K562 (cell line): ENCODE results near the gene PTPN1.

Experiments
- ATF1 ChIP-seq, 2 experiments: fragments of 450-650 bp in 1 of 2; IDR thresholded peaks; 2 replicates each; pipeline ENCODE4 v1.6.1; 2016; ENCODE audit warnings: missing compliant biosample characterization in 1 of 2, missing genetic modification characterization in 1 of 2
- CHD4 ChIP-seq: fragments of 200-600 bp; sonication (generic); IDR thresholded peaks from 3 replicates; pipeline ENCODE4 v1.6.1; 2012; ENCODE audit warnings: low read depth, mild to moderate bottlenecking, mixed read lengths, low read length, inconsistent platforms; ENCODE audit not compliant: insufficient read depth, insufficient replicate concordance, poor library complexity, severe bottlenecking
- HMG20B ChIP-seq: fragments of 250-450 bp; sonication (Bioruptor Pico); IDR thresholded peaks from 2 replicates; pipeline ENCODE4 v1.5.0; 2021; ENCODE audit warnings: mild to moderate bottlenecking
- TAL1 ChIP-seq: fragments of 450-650 bp; IDR thresholded peaks from 2 replicates; pipeline ENCODE4 v1.6.1; 2016; ENCODE audit warnings: mild to moderate bottlenecking
- TF ChIP-seq, protein P1 (sequence below): fragments of 450-650 bp; IDR thresholded peaks from one replicate; pipeline ENCODE4 v1.6.1; 2018; ENCODE audit warnings: mild to moderate bottlenecking, moderate library complexity; ENCODE audit not compliant: partially characterized antibody
- TF ChIP-seq, protein P2 (sequence below): IDR thresholded peaks from 3 replicates; pipeline ENCODE4 v1.6.1; 2011; ENCODE audit warnings: borderline replicate concordance, mild to moderate bottlenecking; ENCODE audit not compliant: insufficient read length, insufficient read depth

DNA sequence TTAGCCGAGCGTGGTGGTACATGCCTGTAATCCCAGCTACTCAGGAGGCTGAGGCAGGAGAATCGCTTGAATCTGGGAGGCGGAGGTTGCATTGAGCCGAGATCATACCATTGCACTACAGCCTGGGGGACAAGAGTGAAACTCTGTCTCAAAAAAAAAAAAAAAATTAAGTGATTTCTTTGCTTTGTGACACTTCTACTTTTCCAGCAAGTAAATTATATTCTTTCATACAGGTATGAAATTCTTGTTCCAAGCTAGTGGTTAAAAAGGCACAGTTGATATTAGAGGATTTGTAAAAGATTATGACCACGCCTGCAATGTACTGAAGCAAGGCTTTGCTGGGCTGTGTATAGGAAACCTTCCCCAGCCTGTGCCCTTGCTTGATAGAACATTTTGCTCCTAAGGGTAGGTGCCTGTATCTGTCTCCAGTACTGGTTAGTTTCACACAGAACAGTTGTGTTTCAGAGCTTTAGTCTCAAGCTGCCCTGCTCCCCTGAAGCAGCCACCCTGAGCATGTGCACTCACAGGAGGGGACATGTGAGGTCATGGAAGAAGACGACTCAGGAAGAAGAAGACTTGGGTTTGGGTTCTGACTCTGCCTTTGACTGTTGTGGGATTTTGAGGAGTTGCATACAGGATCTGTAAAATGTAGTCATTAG, 10.2 kb downstream of the PTPN1 start:
- TF ChIP-seq TAL1: no peak
- TF ChIP-seq CHD4: no peak
- TF ChIP-seq, protein P1, sequence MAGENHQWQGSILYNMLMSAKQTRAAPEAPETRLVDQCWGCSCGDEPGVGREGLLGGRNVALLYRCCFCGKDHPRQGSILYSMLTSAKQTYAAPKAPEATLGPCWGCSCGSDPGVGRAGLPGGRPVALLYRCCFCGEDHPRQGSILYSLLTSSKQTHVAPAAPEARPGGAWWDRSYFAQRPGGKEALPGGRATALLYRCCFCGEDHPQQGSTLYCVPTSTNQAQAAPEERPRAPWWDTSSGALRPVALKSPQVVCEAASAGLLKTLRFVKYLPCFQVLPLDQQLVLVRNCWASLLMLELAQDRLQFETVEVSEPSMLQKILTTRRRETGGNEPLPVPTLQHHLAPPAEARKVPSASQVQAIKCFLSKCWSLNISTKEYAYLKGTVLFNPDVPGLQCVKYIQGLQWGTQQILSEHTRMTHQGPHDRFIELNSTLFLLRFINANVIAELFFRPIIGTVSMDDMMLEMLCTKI: no peak
- TF ChIP-seq ATF1 (CRISPR knock-in tag; IDR thresholded peaks at IDR 0.05): no peak
- no peak for TF ChIP-seq ATF1 (tag; IDR thresholded peaks at IDR 0.05)
- TF ChIP-seq, protein P2, sequence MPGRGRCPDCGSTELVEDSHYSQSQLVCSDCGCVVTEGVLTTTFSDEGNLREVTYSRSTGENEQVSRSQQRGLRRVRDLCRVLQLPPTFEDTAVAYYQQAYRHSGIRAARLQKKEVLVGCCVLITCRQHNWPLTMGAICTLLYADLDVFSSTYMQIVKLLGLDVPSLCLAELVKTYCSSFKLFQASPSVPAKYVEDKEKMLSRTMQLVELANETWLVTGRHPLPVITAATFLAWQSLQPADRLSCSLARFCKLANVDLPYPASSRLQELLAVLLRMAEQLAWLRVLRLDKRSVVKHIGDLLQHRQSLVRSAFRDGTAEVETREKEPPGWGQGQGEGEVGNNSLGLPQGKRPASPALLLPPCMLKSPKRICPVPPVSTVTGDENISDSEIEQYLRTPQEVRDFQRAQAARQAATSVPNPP: no peak
- no peak for TF ChIP-seq HMG20B (CRISPR knock-in tag)
